ENCODE measurements around the gene HOXB2.
"Not testable (repeated sequence)": the region's sequence is repeated elsewhere in the genome, so short reads cannot be mapped to it uniquely, and the experiment has no call there.

The HOXB2 gene

GRCh38 chr17:48515925-48516900 lies 28.7 kb downstream of the HOXB2 start:
- Mint-ChIP-seq H3K36me3 (peaks cover 2% of the 10 kb centered on the region), H3K4me3 (no peak overlapping the region), H3K4me1 (ENCODE audit: low read depth) (peaks cover 18% of the 10 kb centered on the region)

GRCh38 chr17:48514477-48514876 lies 30.4 kb downstream of the HOXB2 start:
- H3K27ac Mint-ChIP-seq, result no peak overlapping the region
- H3K4me1 Mint-ChIP-seq (ENCODE audit: low read depth), result peaks cover 27% of the 10 kb centered on the region
- peaks cover 16% of the 10 kb centered on the region for H3K27me3 Mint-ChIP-seq
- H3K4me3 Mint-ChIP-seq, result no peak overlapping the region
- H3K9me3 Mint-ChIP-seq (ENCODE audit: low read depth), result no peaks in the 10 kb centered on the region
- H3K36me3 Mint-ChIP-seq, result peaks cover 2% of the 10 kb centered on the region

More at GRCh38 chr17:48515925-48516900, 28.7 kb downstream of the HOXB2 start:
- Mint-ChIP-seq H3K9me3 (ENCODE audit: low read depth) (no peaks in the 10 kb centered on the region), H3K27me3 (peaks cover 16% of the 10 kb centered on the region), H3K27ac (no peak overlapping the region)

GRCh38 chr17:48513666-48514455 lies 31.0 kb downstream of the HOXB2 start:
- Mint-ChIP-seq H3K4me3 (no peak overlapping the region), H3K9me3 (ENCODE audit: low read depth) (no peaks in the 10 kb centered on the region), H3K36me3 (peaks cover 2% of the 10 kb centered on the region), H3K27ac (no peak overlapping the region), H3K4me1 (ENCODE audit: low read depth) (peaks cover 27% of the 10 kb centered on the region), H3K27me3 (peaks cover 16% of the 10 kb centered on the region)

GRCh38 chr17:48513097-48513496 lies 31.8 kb downstream of the HOXB2 start:
- Mint-ChIP-seq H3K36me3 (peaks cover 2% of the 10 kb centered on the region), H3K9me3 (ENCODE audit: low read depth) (no peaks in the 10 kb centered on the region), H3K27ac (no peak overlapping the region), H3K4me3 (peak overlapping the region; percentile 72), H3K4me1 (ENCODE audit: low read depth) (peaks cover 27% of the 10 kb centered on the region), H3K27me3 (peaks cover 20% of the 10 kb centered on the region)

GRCh38 chr17:48510761-48511604 lies 33.9 kb downstream of the HOXB2 start:
- H3K9me3 Mint-ChIP-seq (ENCODE audit: low read depth), result no peaks in the 10 kb centered on the region
- H3K27me3 Mint-ChIP-seq, result peaks cover 19% of the 10 kb centered on the region
- H3K36me3 Mint-ChIP-seq, result peaks cover 2% of the 10 kb centered on the region
- no peak overlapping the region for H3K27ac Mint-ChIP-seq
- H3K4me1 Mint-ChIP-seq (ENCODE audit: low read depth), result peaks cover 29% of the 10 kb centered on the region
- H3K4me3 Mint-ChIP-seq, result no peak overlapping the region

DNA sequence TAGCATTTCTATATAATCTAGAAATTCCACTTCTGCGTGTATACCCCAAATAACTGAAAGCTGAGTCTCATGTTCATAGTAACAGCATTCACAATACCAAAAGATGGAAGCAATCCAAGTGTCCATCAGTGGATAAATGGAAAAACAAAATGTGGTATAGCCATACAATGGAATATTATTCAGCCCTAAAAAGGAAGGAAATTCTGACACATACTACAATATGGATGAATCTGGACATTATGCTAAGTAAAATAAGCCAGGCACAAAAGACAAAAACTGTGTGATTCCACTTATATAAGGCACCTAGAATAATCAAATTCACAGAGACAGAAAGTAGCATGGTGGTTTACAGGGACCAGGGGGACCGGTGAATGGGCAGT lies 34.5 kb downstream of the HOXB2 start:
- Mint-ChIP-seq H3K36me3 (peaks cover 2% of the 10 kb centered on the region), H3K9me3 (ENCODE audit: low read depth) (no peaks in the 10 kb centered on the region), H3K27ac (no peak overlapping the region), H3K4me3 (no peak overlapping the region), H3K4me1 (ENCODE audit: low read depth) (peaks cover 35% of the 10 kb centered on the region), H3K27me3 (peaks cover 19% of the 10 kb centered on the region)

DNA sequence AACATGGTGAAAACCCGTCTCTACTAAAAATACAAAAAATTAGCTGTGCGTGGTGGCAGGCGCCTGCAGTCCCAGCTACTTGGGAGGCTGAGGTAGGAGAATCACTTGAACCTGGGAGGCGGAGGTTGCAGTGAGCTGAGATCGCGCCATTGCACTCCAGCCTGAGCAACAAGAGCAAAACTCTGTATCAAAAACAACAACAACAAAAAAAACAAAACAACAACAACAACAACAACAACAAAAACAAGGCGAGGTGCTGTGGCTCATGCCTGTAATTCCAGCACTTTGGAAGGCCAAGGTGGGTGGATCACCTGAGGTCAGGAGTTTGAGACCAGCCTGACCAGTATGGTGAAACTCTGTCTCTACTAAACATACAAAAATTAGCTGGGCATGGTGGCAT lies 35.2 kb downstream of the HOXB2 start:
- peaks cover 13% of the 10 kb centered on the region for H3K27me3 Mint-ChIP-seq
- not testable (repeated sequence) for H3K4me3 Mint-ChIP-seq; H3K9me3 Mint-ChIP-seq (ENCODE audit: low read depth); H3K27ac Mint-ChIP-seq; H3K36me3 Mint-ChIP-seq
- peaks cover 37% of the 10 kb centered on the region for H3K4me1 Mint-ChIP-seq (ENCODE audit: low read depth)

DNA sequence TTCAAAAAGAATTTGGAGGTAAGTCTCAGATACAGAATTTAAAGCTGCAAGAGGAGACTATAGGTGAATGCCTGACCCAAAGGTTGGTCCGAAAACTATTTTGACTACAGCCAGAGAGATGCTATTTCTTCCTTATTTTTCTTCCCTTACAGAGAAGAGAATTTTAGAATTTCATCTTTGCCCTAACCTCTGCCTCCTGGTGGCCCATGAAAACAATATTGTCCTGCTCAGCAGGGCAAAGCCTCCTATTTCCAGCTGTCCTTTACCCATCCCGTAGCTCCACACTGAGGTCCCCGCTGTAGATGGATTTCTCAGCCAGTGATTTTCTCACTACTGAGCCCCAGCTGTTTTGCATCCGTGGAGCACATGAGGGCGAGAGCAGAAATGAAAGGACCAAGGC lies 38.7 kb downstream of the HOXB2 start:
- Mint-ChIP-seq H3K27me3 (peaks cover 14% of the 10 kb centered on the region), H3K4me3 (no peak overlapping the region), H3K4me1 (ENCODE audit: low read depth) (peaks cover 19% of the 10 kb centered on the region), H3K36me3 (no peaks in the 10 kb centered on the region), H3K27ac (no peak overlapping the region), H3K9me3 (ENCODE audit: low read depth) (no peaks in the 10 kb centered on the region)

- H3K4me3 Mint-ChIP-seq, result no peak overlapping the region
- H3K27ac Mint-ChIP-seq, result peak overlapping the region; percentile 41
- no peaks in the 10 kb centered on the region for H3K9me3 Mint-ChIP-seq (ENCODE audit: low read depth)
- H3K4me1 Mint-ChIP-seq (ENCODE audit: low read depth), result peaks cover 16% of the 10 kb centered on the region
- H3K27me3 Mint-ChIP-seq, result peaks cover 14% of the 10 kb centered on the region
- H3K36me3 Mint-ChIP-seq, result no peaks in the 10 kb centered on the region
These were observed 39.1 kb downstream of the HOXB2 start for GRCh38 chr17:48505788-48506187.

DNA sequence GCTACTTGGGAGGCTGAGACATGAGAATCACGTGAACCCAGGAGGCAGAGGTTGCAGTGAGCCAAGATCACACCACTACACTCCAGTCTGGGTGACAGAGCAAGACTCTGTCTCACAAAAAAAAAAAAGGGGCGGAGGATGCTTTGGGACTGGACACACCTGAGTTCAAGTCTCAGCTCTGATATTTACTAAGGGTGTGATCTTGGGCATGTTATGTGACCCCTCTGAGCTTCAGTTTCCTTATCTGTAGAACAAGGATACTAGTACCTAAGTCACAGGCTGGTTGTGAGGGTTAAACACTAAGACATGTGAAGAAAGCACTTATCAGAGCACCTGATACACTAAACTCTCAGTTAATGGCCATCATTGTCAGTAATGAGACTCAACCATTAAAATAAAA lies 40.0 kb downstream of the HOXB2 start:
- Mint-ChIP-seq H3K36me3 (no peaks in the 10 kb centered on the region), H3K27ac (no peak overlapping the region), H3K4me3 (no peak overlapping the region), H3K27me3 (peaks cover 17% of the 10 kb centered on the region), H3K4me1 (ENCODE audit: low read depth) (peaks cover 10% of the 10 kb centered on the region), H3K9me3 (ENCODE audit: low read depth) (no peaks in the 10 kb centered on the region)

GRCh38 chr17:48503747-48504146 lies 41.2 kb downstream of the HOXB2 start:
- peaks cover 17% of the 10 kb centered on the region for H3K27me3 Mint-ChIP-seq
- H3K27ac Mint-ChIP-seq, result no peak overlapping the region
- H3K4me3 Mint-ChIP-seq, result no peak overlapping the region
- peaks cover 10% of the 10 kb centered on the region for H3K4me1 Mint-ChIP-seq (ENCODE audit: low read depth)
- no peaks in the 10 kb centered on the region for H3K9me3 Mint-ChIP-seq (ENCODE audit: low read depth)
- no peaks in the 10 kb centered on the region for H3K36me3 Mint-ChIP-seq

DNA sequence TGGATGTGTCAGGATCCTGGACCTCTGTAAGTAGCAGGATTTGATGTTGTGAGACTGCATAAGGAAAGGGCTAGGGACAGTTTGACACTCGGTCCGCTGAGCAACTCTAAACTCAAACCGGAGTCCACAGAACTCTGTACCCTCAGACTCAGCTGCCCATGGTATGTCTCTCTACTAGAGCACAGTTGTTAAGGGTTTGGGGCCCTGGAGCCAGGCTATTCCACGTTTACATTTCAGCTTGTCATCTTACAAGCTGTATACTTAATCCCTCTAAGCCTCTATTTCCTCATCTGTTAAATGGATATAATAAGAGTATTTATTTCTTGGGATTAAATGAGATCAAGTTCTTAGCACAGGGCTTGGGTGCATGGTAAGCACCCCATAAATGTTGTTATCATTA lies 42.0 kb downstream of the HOXB2 start:
- Mint-ChIP-seq H3K4me3 (no peak overlapping the region), H3K4me1 (ENCODE audit: low read depth) (peaks cover 10% of the 10 kb centered on the region), H3K27ac (no peak overlapping the region), H3K36me3 (no peaks in the 10 kb centered on the region), H3K9me3 (ENCODE audit: low read depth) (no peaks in the 10 kb centered on the region), H3K27me3 (peaks cover 14% of the 10 kb centered on the region)

GRCh38 chr17:48502312-48502711 lies 42.6 kb downstream of the HOXB2 start:
- Mint-ChIP-seq H3K9me3 (ENCODE audit: low read depth) (no peaks in the 10 kb centered on the region), H3K4me3 (no peak overlapping the region), H3K27me3 (peaks cover 14% of the 10 kb centered on the region), H3K27ac (no peak overlapping the region), H3K4me1 (ENCODE audit: low read depth) (peaks cover 10% of the 10 kb centered on the region), H3K36me3 (no peaks in the 10 kb centered on the region)

All from activated naive CD8-positive, alpha-beta T cell (primary cell).